ENCODE results near the gene SNTG2.

GRCh38 chr2:1166976-1167375 is 216.3 kb downstream of the SNTG2 start:
- TF ChIP-seq ARNTL (CRISPR knock-in tag; IDR thresholded peaks at IDR 0.05; ENCODE audit: borderline replicate concordance, low read depth), result no peak
- TF ChIP-seq ISL1 (CRISPR knock-in tag; IDR thresholded peaks at IDR 0.05), result no peak
- no peak for TF ChIP-seq ZNF70 (CRISPR knock-in tag; IDR thresholded peaks at IDR 0.05)
- no peak for TF ChIP-seq PPARA (CRISPR knock-in tag; IDR thresholded peaks at IDR 0.05; ENCODE audit: borderline replicate concordance)
